ENCODE measurements around the gene RRAGC.
"Not testable (repeated sequence)": the region's sequence is repeated elsewhere in the genome, so short reads cannot be mapped to it uniquely, and the experiment has no call there.

The RRAGC gene

GRCh38 chr1:38852780-38853179, 6.8 kb downstream of the RRAGC start:
- H3K9me3 ChIP-seq (ENCODE audit: control insufficient read depth, low read length): no peaks in the 10 kb centered on the region
- H3K4me3 ChIP-seq (ENCODE audit: extremely low read depth, insufficient read depth, low read length, poor library complexity, severe bottlenecking): no peak overlapping the region
- H3K4me1 ChIP-seq (ENCODE audit: control insufficient read depth, insufficient read depth, low read length, poor library complexity, severe bottlenecking): no peaks in the 10 kb centered on the region
- no peak overlapping the region for H3K27ac ChIP-seq (ENCODE audit: low read depth, low read length, severe bottlenecking)
- H3K36me3 ChIP-seq (ENCODE audit: control insufficient read depth, insufficient read depth, low read length): peaks cover 71% of the 10 kb centered on the region
- 100% methylated on average over 1 to 2 of the region's 4 CpGs for WGBS, 2 experiments (ENCODE audit: insufficient coverage in 2 of 2)

GRCh38 chr1:38848071-38848470, 11.5 kb downstream of the RRAGC start:
- Histone ChIP-seq H3K27ac (ENCODE audit: low read depth, low read length, severe bottlenecking) (no peak overlapping the region), H3K36me3 (ENCODE audit: control insufficient read depth, insufficient read depth, low read length) (peaks cover 80% of the 10 kb centered on the region), H3K4me3 (ENCODE audit: extremely low read depth, insufficient read depth, low read length, poor library complexity, severe bottlenecking) (no peak overlapping the region), H3K4me1 (ENCODE audit: control insufficient read depth, insufficient read depth, low read length, poor library complexity, severe bottlenecking) (peaks cover 7% of the 10 kb centered on the region), H3K9me3 (ENCODE audit: control insufficient read depth, low read length) (no peaks in the 10 kb centered on the region)
- WGBS, 2 experiments (ENCODE audit: insufficient coverage in 2 of 2): no CpG with 5 or more reads among the region's 1 CpG

GRCh38 chr1:38846210-38846609, 13.4 kb downstream of the RRAGC start:
- peaks cover 80% of the 10 kb centered on the region for H3K36me3 ChIP-seq (ENCODE audit: control insufficient read depth, insufficient read depth, low read length)
- H3K4me1 ChIP-seq (ENCODE audit: control insufficient read depth, insufficient read depth, low read length, poor library complexity, severe bottlenecking): peaks cover 7% of the 10 kb centered on the region
- 94 to 95% methylated on average over 2 of the region's 3 CpGs for WGBS, 2 experiments (ENCODE audit: insufficient coverage in 2 of 2)
- no peak overlapping the region for H3K4me3 ChIP-seq (ENCODE audit: extremely low read depth, insufficient read depth, low read length, poor library complexity, severe bottlenecking)
- no peaks in the 10 kb centered on the region for H3K9me3 ChIP-seq (ENCODE audit: control insufficient read depth, low read length)
- no peak overlapping the region for H3K27ac ChIP-seq (ENCODE audit: low read depth, low read length, severe bottlenecking)

- H3K36me3 ChIP-seq (ENCODE audit: control insufficient read depth, insufficient read depth, low read length): peaks cover 79% of the 10 kb centered on the region
- 95% methylated on average over 2 of the region's 3 CpGs; no CpG with 5 or more reads in 1 of the 2 experiments for WGBS, 2 experiments (ENCODE audit: insufficient coverage in 2 of 2)
- H3K9me3 ChIP-seq (ENCODE audit: control insufficient read depth, low read length); H3K4me3 ChIP-seq (ENCODE audit: extremely low read depth, insufficient read depth, low read length, poor library complexity, severe bottlenecking); H3K4me1 ChIP-seq (ENCODE audit: control insufficient read depth, insufficient read depth, low read length, poor library complexity, severe bottlenecking); H3K27ac ChIP-seq (ENCODE audit: low read depth, low read length, severe bottlenecking): not testable (repeated sequence)
These were observed 14.5 kb downstream of the RRAGC start for GRCh38 chr1:38845088-38845487.

GRCh38 chr1:38840281-38840680, 19.3 kb downstream of the RRAGC start:
- WGBS, 2 experiments (ENCODE audit: insufficient coverage in 2 of 2): 87 to 90% methylated on average over 2 of the region's 2 CpGs
- Histone ChIP-seq H3K4me1 (ENCODE audit: control insufficient read depth, insufficient read depth, low read length, poor library complexity, severe bottlenecking) (peaks cover 7% of the 10 kb centered on the region), H3K36me3 (ENCODE audit: control insufficient read depth, insufficient read depth, low read length) (peaks cover 57% of the 10 kb centered on the region)

GRCh38 chr1:38839363-38839762, 20.2 kb downstream of the RRAGC start:
- H3K27ac ChIP-seq (ENCODE audit: low read depth, low read length, severe bottlenecking): no peak overlapping the region
- no peak overlapping the region for H3K4me3 ChIP-seq (ENCODE audit: extremely low read depth, insufficient read depth, low read length, poor library complexity, severe bottlenecking)
- H3K9me3 ChIP-seq (ENCODE audit: control insufficient read depth, low read length): no peaks in the 10 kb centered on the region
- WGBS, 2 experiments (ENCODE audit: insufficient coverage in 2 of 2): 95 to 97% methylated on average over 7 to 8 of the region's 9 CpGs
- H3K36me3 ChIP-seq (ENCODE audit: control insufficient read depth, insufficient read depth, low read length): peaks cover 49% of the 10 kb centered on the region
- peaks cover 7% of the 10 kb centered on the region for H3K4me1 ChIP-seq (ENCODE audit: control insufficient read depth, insufficient read depth, low read length, poor library complexity, severe bottlenecking)

More at GRCh38 chr1:38840281-38840680, 19.3 kb downstream of the RRAGC start:
- H3K4me3 ChIP-seq (ENCODE audit: extremely low read depth, insufficient read depth, low read length, poor library complexity, severe bottlenecking): no peak overlapping the region
- no peak overlapping the region for H3K27ac ChIP-seq (ENCODE audit: low read depth, low read length, severe bottlenecking)
- H3K9me3 ChIP-seq (ENCODE audit: control insufficient read depth, low read length): no peaks in the 10 kb centered on the region

GRCh38 chr1:38836316-38836715, 23.3 kb downstream of the RRAGC start:
- H3K9me3 ChIP-seq (ENCODE audit: control insufficient read depth, low read length); H3K4me3 ChIP-seq (ENCODE audit: extremely low read depth, insufficient read depth, low read length, poor library complexity, severe bottlenecking); H3K27ac ChIP-seq (ENCODE audit: low read depth, low read length, severe bottlenecking); H3K4me1 ChIP-seq (ENCODE audit: control insufficient read depth, insufficient read depth, low read length, poor library complexity, severe bottlenecking): not testable (repeated sequence)
- peaks cover 29% of the 10 kb centered on the region for H3K36me3 ChIP-seq (ENCODE audit: control insufficient read depth, insufficient read depth, low read length)
- 78 to 92% methylated on average over 4 to 5 of the region's 10 CpGs for WGBS, 2 experiments (ENCODE audit: insufficient coverage in 2 of 2)

- Histone ChIP-seq H3K4me1 (ENCODE audit: control insufficient read depth, insufficient read depth, low read length, poor library complexity, severe bottlenecking) (no peaks in the 10 kb centered on the region), H3K4me3 (ENCODE audit: extremely low read depth, insufficient read depth, low read length, poor library complexity, severe bottlenecking) (no peak overlapping the region)
- 50% methylated on average over 1 of the region's 3 CpGs; no CpG with 5 or more reads in 1 of the 2 experiments for WGBS, 2 experiments (ENCODE audit: insufficient coverage in 2 of 2)
These were observed 24.4 kb downstream of the RRAGC start for GRCh38 chr1:38834937-38835827.

GRCh38 chr1:38834221-38834782, 25.3 kb downstream of the RRAGC start:
- H3K4me1 ChIP-seq (ENCODE audit: control insufficient read depth, insufficient read depth, low read length, poor library complexity, severe bottlenecking): no peaks in the 10 kb centered on the region
- H3K9me3 ChIP-seq (ENCODE audit: control insufficient read depth, low read length): no peaks in the 10 kb centered on the region
- peaks cover 15% of the 10 kb centered on the region for H3K36me3 ChIP-seq (ENCODE audit: control insufficient read depth, insufficient read depth, low read length)
- no peak overlapping the region for H3K4me3 ChIP-seq (ENCODE audit: extremely low read depth, insufficient read depth, low read length, poor library complexity, severe bottlenecking)
- WGBS, 2 experiments (ENCODE audit: insufficient coverage in 2 of 2): 80 to 100% methylated on average over 1 to 3 of the region's 3 CpGs
- no peak overlapping the region for H3K27ac ChIP-seq (ENCODE audit: low read depth, low read length, severe bottlenecking)

More at GRCh38 chr1:38834937-38835827, 24.4 kb downstream of the RRAGC start:
- H3K36me3 ChIP-seq (ENCODE audit: control insufficient read depth, insufficient read depth, low read length): peaks cover 21% of the 10 kb centered on the region
- H3K27ac ChIP-seq (ENCODE audit: low read depth, low read length, severe bottlenecking): no peak overlapping the region
- no peaks in the 10 kb centered on the region for H3K9me3 ChIP-seq (ENCODE audit: control insufficient read depth, low read length)

- H3K27ac ChIP-seq (ENCODE audit: low read depth, low read length, severe bottlenecking): no peak overlapping the region
- no peaks in the 10 kb centered on the region for H3K9me3 ChIP-seq (ENCODE audit: control insufficient read depth, low read length)
- WGBS, 2 experiments (ENCODE audit: insufficient coverage in 2 of 2): 80 to 84% methylated on average over 3 of the region's 3 CpGs
- no peak overlapping the region for H3K4me3 ChIP-seq (ENCODE audit: extremely low read depth, insufficient read depth, low read length, poor library complexity, severe bottlenecking)
- peaks cover 4% of the 10 kb centered on the region for H3K36me3 ChIP-seq (ENCODE audit: control insufficient read depth, insufficient read depth, low read length)
- no peaks in the 10 kb centered on the region for H3K4me1 ChIP-seq (ENCODE audit: control insufficient read depth, insufficient read depth, low read length, poor library complexity, severe bottlenecking)
These were observed 26.4 kb downstream of the RRAGC start for GRCh38 chr1:38833146-38833545.

GRCh38 chr1:38832370-38832734, 27.2 kb downstream of the RRAGC start:
- Histone ChIP-seq H3K9me3 (ENCODE audit: control insufficient read depth, low read length) (no peaks in the 10 kb centered on the region), H3K4me3 (ENCODE audit: extremely low read depth, insufficient read depth, low read length, poor library complexity, severe bottlenecking) (no peak overlapping the region), H3K4me1 (ENCODE audit: control insufficient read depth, insufficient read depth, low read length, poor library complexity, severe bottlenecking) (no peaks in the 10 kb centered on the region), H3K36me3 (ENCODE audit: control insufficient read depth, insufficient read depth, low read length) (no peaks in the 10 kb centered on the region), H3K27ac (ENCODE audit: low read depth, low read length, severe bottlenecking) (no peak overlapping the region)
- WGBS, 2 experiments (ENCODE audit: insufficient coverage in 2 of 2): 89 to 100% methylated on average over 1 of the region's 3 CpGs
